Measurements from ENCODE around the gene DNAH3.

Gene DNAH3

GRCh38 chr16:20894388-20894787, 256.3 kb downstream of the DNAH3 start:
- Histone ChIP-seq H3K4me3 (ENCODE audit: insufficient read depth, low read depth, low read length) (no peak overlapping the region), H3K36me3 (ENCODE audit: control insufficient read depth, insufficient read depth, low read length) (peaks cover 12% of the 10 kb centered on the region), H3K9me3 (ENCODE audit: control insufficient read depth, low read length) (no peaks in the 10 kb centered on the region), H3K27me3 (ENCODE audit: control insufficient read depth, insufficient read depth, low read length, poor library complexity, severe bottlenecking) (no peaks in the 10 kb centered on the region), H3K27ac (ENCODE audit: insufficient read depth, low read depth, low read length, poor library complexity, severe bottlenecking) (no peak overlapping the region), H3K4me1 (ENCODE audit: control insufficient read depth, insufficient read depth, low read length) (no peaks in the 10 kb centered on the region)
- 94 to 96% methylated on average over 2 of the region's 2 CpGs for WGBS, 2 experiments

- Histone ChIP-seq H3K27me3 (ENCODE audit: control insufficient read depth, insufficient read depth, low read length, poor library complexity, severe bottlenecking) (no peaks in the 10 kb centered on the region), H3K27ac (ENCODE audit: insufficient read depth, low read depth, low read length, poor library complexity, severe bottlenecking) (no peak overlapping the region), H3K4me1 (ENCODE audit: control insufficient read depth, insufficient read depth, low read length) (no peaks in the 10 kb centered on the region), H3K9me3 (ENCODE audit: control insufficient read depth, low read length) (no peaks in the 10 kb centered on the region), H3K36me3 (ENCODE audit: control insufficient read depth, insufficient read depth, low read length) (peaks cover 7% of the 10 kb centered on the region), H3K4me3 (ENCODE audit: insufficient read depth, low read depth, low read length) (no peak overlapping the region)
- WGBS, 2 experiments = 91 to 98% methylated on average over 3 of the region's 4 CpGs
These were observed 260.9 kb downstream of the DNAH3 start for GRCh38 chr16:20889625-20890275.

- H3K27ac ChIP-seq (ENCODE audit: insufficient read depth, low read depth, low read length, poor library complexity, severe bottlenecking) = no peak overlapping the region
- H3K9me3 ChIP-seq (ENCODE audit: control insufficient read depth, low read length) = no peaks in the 10 kb centered on the region
- H3K27me3 ChIP-seq (ENCODE audit: control insufficient read depth, insufficient read depth, low read length, poor library complexity, severe bottlenecking) = no peaks in the 10 kb centered on the region
- no peaks in the 10 kb centered on the region for H3K36me3 ChIP-seq (ENCODE audit: control insufficient read depth, insufficient read depth, low read length)
- WGBS, 2 experiments = 83 to 88% methylated on average over 1 of the region's 1 CpG
- H3K4me3 ChIP-seq (ENCODE audit: insufficient read depth, low read depth, low read length) = no peak overlapping the region
- no peaks in the 10 kb centered on the region for H3K4me1 ChIP-seq (ENCODE audit: control insufficient read depth, insufficient read depth, low read length)
These were observed 263.4 kb downstream of the DNAH3 start for GRCh38 chr16:20887207-20887606.

- no peaks in the 10 kb centered on the region for H3K36me3 ChIP-seq (ENCODE audit: control insufficient read depth, insufficient read depth, low read length)
- WGBS, 2 experiments = 0% methylated on average over 1 of the region's 1 CpG
These were observed 264.3 kb downstream of the DNAH3 start for GRCh38 chr16:20886320-20886719.

GRCh38 chr16:20884240-20884556, 266.4 kb downstream of the DNAH3 start:
- H3K27me3 ChIP-seq (ENCODE audit: control insufficient read depth, insufficient read depth, low read length, poor library complexity, severe bottlenecking) = no peaks in the 10 kb centered on the region
- no peaks in the 10 kb centered on the region for H3K9me3 ChIP-seq (ENCODE audit: control insufficient read depth, low read length)
- no peak overlapping the region for H3K27ac ChIP-seq (ENCODE audit: insufficient read depth, low read depth, low read length, poor library complexity, severe bottlenecking)
- H3K4me3 ChIP-seq (ENCODE audit: insufficient read depth, low read depth, low read length) = no peak overlapping the region
- H3K36me3 ChIP-seq (ENCODE audit: control insufficient read depth, insufficient read depth, low read length) = no peaks in the 10 kb centered on the region
- no peaks in the 10 kb centered on the region for H3K4me1 ChIP-seq (ENCODE audit: control insufficient read depth, insufficient read depth, low read length)
- WGBS, 2 experiments = 87 to 88% methylated on average over 1 of the region's 1 CpG

More at GRCh38 chr16:20886320-20886719, 264.3 kb downstream of the DNAH3 start:
- Histone ChIP-seq H3K27ac (ENCODE audit: insufficient read depth, low read depth, low read length, poor library complexity, severe bottlenecking) (no peak overlapping the region), H3K27me3 (ENCODE audit: control insufficient read depth, insufficient read depth, low read length, poor library complexity, severe bottlenecking) (no peaks in the 10 kb centered on the region), H3K4me1 (ENCODE audit: control insufficient read depth, insufficient read depth, low read length) (no peaks in the 10 kb centered on the region), H3K4me3 (ENCODE audit: insufficient read depth, low read depth, low read length) (no peak overlapping the region), H3K9me3 (ENCODE audit: control insufficient read depth, low read length) (no peaks in the 10 kb centered on the region)

GRCh38 chr16:20883554-20884239, 266.9 kb downstream of the DNAH3 start:
- WGBS, 2 experiments = 91 to 95% methylated on average over 4 to 5 of the region's 5 CpGs
- H3K27ac ChIP-seq (ENCODE audit: insufficient read depth, low read depth, low read length, poor library complexity, severe bottlenecking) = no peak overlapping the region
- H3K4me3 ChIP-seq (ENCODE audit: insufficient read depth, low read depth, low read length) = no peak overlapping the region
- H3K36me3 ChIP-seq (ENCODE audit: control insufficient read depth, insufficient read depth, low read length) = no peaks in the 10 kb centered on the region
- no peaks in the 10 kb centered on the region for H3K27me3 ChIP-seq (ENCODE audit: control insufficient read depth, insufficient read depth, low read length, poor library complexity, severe bottlenecking)
- no peaks in the 10 kb centered on the region for H3K9me3 ChIP-seq (ENCODE audit: control insufficient read depth, low read length)
- H3K4me1 ChIP-seq (ENCODE audit: control insufficient read depth, insufficient read depth, low read length) = peaks cover 5% of the 10 kb centered on the region
